Forelimb muscle (tissue), 1 donor: ENCODE results near the gene OLFML3. TPM values are rescaled to one million over a fixed set of nuclear protein-coding genes. Genes with fewer than 3 reads are reported as not detected.
A peak's percentile ranks its signal among the peaks of the same experiment; 100 is the strongest.

Experiments
- DNase-seq: peaks from one replicate; pipeline ENCODE4 v3.0.0-alpha.2; 2013; ENCODE audit warnings: low read depth
- polyA plus RNA-seq: library from polyadenylated mRNA; unstranded; fragments of 120-200 nt; gene quantifications from one replicate; pipeline ENCODE4 v1.2.1, GENCODE V29; 2013; ENCODE audit not compliant: insufficient read length

Gene OLFML3
- polyA plus RNA-seq, 1 donor, result 149 TPM

GRCh38 chr1:113949007-113949406, 30.3 kb upstream of the OLFML3 start:
- no peak for DNase-seq

DNA sequence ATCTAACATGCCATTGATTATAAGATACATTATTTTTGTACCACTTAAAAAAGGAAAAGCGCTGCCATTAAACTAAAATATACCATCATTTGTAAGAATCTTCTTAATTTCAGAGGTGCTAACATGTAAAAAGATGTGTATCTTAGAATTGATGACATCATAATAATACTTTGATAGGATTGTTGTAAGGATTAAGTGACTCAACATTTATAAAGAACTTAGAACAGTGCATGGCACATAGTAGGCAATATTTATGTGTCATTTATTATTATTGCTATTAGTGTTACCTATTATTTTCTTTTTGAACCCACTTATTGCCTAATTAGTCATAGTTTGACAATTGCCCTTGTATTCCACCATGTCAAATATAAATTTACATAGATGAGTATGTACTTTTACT, 28.4 kb upstream of the OLFML3 start:
- no peak for DNase-seq

DNA sequence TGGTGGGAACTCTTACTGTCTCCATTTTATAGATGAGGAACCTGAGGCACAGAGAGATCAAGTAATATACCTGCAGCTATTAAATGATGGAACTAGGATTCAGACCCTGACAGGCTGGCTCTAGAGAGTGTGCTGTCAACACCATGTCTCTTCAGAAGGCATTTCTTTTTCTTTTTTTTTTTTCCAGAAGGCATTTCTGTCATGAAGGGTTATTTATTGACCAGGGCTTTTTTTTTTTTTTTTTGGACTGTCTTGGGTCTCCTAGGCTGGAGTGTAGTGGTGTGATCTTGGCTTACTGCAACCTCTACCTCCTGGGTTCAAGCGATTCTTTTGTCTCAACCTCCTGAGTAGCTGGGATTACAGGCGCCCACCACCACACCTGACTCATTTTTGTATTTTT, 27.6 kb upstream of the OLFML3 start:
- no peak for DNase-seq

DNA sequence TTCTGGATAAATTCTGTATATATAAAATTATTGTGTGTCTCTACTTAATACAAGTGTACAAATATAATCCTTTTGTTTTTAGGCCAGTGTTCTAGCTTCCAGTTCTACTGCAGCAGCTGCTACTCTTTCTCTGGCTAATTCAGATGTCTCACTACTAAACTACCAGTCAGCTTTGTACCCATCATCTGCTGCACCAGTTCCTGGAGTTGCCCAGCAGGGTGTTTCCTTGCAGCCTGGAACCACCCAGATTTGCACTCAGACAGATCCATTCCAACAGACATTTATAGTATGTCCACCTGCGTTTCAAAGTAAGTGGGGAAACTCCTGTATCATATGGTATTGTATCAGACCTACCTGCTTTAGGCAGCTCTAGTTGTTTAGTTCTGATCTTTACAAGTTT, 21.3 kb upstream of the OLFML3 start:
- DNase-seq, result no peak

DNA sequence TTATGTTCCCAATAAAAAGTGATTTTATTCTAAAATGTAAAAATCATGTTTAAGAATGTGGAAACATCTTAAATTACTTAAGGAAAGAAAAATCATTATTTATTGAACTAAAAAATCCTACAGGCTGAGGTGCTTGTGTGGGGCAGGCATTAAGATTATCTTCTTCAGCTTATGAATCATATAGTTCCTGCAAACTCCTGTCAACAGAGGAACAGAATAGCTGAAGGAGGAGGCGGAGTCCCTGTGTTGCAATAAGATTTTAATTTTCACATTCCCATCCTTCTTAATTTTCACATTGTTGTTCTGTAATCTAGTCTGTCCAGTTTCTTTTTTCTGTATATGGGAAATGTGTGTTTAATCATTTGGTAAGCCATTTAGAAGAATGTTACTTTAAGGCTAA, 20.6 kb upstream of the OLFML3 start:
- no peak for DNase-seq

DNA sequence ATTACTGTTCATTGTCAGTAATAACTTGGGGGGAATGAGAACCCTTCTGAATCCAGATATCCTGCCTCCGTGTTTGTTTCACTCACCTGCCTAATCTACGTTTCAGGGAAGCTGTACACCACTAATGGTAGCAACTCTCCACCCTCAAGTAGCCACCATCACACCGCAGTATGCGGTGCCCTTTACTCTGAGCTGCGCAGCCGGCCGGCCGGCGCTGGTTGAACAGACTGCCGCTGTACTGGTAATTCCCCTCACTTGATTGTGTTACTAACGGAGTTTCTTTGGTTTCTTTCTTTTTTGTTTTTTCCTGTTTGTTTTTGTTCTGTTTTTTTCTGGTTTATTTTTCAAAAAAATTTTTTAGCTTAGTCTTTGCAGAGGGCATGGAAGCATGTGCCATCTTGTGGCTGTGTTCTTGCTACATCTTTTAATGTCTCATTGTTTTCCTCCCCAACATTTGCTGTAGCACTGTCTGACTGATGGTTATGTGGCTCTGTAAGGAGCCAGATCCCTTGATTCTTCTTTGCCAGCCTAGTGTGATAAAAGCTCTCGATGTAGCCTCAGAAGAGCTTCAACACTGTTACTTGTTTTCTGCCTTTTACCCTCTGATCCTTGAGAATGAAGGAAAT, 15.9 kb upstream of the OLFML3 start:
- DNase-seq, result no peak

DNA sequence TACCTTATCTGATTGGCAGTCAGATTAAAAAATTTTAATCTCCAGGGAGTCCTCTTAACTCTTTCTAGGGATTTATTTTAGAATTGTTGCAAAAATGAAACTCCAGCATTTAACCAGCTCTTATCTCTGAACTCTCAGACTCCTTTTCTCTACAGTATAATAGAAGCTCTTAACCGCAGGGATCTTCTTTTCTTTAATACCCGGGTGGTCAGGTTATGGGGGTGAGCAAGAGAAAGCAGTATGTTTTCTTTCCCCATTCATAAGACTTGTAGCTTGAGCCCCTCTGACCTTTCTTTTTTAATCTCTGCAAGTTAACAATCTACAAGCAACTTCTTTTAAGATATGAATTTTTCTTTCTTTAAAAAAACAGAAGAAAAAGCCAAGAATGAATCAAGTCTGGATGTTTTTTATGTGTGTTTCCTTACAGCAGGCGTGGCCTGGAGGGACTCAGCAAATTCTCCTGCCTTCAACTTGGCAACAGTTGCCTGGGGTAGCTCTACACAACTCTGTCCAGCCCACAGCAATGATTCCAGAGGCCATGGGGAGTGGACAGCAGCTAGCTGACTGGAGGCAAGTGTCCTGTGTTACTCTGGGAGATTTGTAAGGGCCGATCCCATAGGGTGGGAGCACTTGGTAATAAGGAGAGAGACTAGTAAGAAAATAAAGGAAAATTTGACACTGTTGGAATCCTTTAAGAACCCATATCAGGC, 13.4 kb upstream of the OLFML3 start:
- no peak for DNase-seq

GRCh38 chr1:113972954-113973353, 6.3 kb upstream of the OLFML3 start:
- no peak for DNase-seq

DNA sequence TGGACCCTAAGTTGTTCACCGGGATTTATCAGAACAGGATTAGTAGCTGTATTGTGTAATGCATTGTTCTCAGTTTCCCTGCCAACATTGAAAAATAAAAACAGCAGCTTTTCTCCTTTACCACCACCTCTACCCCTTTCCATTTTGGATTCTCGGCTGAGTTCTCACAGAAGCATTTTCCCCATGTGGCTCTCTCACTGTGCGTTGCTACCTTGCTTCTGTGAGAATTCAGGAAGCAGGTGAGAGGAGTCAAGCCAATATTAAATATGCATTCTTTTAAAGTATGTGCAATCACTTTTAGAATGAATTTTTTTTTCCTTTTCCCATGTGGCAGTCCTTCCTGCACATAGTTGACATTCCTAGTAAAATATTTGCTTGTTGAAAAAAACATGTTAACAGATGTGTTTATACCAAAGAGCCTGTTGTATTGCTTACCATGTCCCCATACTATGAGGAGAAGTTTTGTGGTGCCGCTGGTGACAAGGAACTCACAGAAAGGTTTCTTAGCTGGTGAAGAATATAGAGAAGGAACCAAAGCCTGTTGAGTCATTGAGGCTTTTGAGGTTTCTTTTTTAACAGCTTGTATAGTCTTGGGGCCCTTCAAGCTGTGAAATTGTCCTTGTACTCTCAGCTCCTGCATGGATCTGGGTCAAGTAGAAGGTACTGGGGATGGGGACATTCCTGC, 3.9 kb upstream of the OLFML3 start:
- no peak for DNase-seq

DNA sequence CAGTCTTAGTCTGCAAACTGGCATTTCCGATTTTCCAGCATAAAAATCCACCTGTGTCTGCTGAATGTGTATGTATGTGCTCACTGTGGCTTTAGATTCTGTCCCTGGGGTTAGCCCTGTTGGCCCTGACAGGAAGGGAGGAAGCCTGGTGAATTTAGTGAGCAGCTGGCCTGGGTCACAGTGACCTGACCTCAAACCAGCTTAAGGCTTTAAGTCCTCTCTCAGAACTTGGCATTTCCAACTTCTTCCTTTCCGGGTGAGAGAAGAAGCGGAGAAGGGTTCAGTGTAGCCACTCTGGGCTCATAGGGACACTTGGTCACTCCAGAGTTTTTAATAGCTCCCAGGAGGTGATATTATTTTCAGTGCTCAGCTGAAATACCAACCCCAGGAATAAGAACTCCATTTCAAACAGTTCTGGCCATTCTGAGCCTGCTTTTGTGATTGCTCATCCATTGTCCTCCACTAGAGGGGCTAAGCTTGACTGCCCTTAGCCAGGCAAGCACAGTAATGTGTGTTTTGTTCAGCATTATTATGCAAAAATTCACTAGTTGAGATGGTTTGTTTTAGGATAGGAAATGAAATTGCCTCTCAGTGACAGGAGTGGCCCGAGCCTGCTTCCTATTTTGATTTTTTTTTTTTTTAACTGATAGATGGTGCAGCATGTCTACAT, 2.5 kb upstream of the OLFML3 start:
- no peak for DNase-seq

DNA sequence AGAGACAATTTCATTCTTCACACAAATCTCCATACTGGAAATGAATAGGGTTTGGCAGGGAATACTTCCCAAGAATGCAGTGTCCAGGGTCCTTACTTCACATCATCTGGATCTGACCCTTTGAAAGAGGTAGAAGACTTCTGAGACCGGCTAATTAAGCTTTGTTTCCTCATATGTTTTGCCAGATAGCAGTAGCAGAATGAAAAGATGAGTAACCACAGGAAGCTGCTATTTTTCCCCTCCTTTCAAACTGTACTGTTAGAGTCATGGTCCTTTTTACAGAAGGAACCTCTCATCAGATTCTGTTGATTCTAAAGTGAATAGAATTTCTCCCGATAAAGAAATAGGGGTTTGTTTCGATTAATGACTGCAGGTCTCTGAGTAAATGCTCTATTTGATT, 1.4 kb upstream of the OLFML3 start:
- no peak for DNase-seq

- peak; percentile 38 for DNase-seq
Measured at GRCh38 chr1:113980110-113980509, 836 bp downstream of the OLFML3 start.

GRCh38 chr1:113981962-113982931, 3.0 kb downstream of the OLFML3 start:
- DNase-seq, result peak; percentile 74

GRCh38 chr1:113982949-113983348, 3.7 kb downstream of the OLFML3 start:
- no peak for DNase-seq

DNA sequence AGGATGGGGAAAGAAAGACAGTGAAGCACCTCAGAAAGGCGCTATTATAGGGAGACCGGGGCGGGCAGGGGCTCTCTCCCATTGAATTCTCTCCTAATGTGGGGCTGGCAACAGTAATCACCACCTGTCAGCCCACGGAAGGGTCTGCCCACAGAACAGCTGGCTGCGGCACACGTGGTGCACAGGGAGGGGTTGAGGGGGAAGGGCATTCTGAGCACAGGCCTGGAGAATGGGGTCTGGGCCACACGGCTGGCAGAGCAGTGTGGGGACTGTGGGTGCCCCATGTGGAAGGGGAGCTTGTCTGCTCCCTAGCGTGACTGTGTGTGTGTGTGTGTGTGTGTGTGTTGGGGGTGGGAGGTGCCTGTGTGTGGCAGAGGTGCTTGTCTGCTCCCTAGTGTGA, 4.1 kb downstream of the OLFML3 start:
- no peak for DNase-seq

DNA sequence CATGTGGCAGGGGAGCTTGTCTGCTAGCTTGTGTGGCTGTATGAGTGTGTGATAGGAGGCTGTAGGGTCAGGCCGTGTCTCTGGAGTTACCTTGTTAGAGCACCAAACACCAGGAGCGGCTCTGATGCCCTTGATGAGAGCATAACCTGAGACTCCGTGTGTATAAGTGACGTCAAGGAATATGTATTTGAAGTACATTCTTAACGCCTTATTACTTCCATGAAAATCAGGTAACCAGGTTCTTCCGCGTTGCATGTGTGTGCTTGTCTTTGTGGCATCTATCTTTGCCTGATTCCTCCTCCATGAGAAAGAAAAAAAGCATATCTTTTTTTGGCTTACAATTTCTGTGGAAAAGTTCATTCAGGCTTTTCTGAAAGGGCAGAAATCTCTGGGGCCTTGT, 4.6 kb downstream of the OLFML3 start:
- no peak for DNase-seq

DNA sequence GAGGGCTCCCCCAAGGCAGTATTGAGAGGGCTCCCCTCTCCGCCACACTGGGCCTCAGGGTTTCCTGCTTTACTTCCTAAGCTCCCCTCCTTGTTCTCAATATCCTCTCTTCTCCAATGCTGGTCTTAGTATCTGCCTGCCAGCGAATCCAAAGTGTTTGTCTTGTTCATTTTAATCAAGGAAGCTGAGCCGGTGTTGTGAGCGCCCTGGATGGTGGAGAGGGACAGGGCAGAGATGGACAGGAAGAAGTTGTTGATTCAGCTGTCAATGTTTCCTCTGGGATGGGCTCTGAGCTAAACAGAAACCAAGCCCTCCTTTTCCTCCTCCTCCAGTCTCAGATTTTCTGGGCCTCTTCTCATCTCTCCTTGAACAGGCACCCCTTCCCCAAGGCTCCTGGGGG, 5.4 kb downstream of the OLFML3 start:
- DNase-seq, result no peak

DNA sequence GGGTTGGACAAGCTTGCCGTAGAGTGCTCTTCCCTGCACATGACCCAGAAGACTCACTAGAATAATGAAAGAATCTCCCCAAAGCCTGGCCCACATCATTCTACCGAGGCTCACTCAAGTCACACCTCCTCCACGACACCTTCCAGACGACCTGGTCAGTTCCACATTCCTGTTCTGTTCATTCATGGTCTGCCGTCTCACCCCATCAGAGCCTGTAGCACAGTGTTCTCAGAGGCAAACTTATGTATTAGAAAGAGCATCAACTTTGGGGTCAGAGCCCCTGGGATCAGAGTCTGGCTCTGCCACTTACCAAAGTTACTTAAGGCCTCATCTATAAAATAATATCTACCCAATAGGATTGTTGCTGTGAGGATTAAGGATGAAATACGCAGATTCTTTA, 7.5 kb downstream of the OLFML3 start:
- DNase-seq, result no peak

GRCh38 chr1:113987259-113987658, 8.0 kb downstream of the OLFML3 start:
- DNase-seq, result no peak

- DNase-seq, result no peak
Measured at GRCh38 chr1:113990530-113990929, 11.3 kb downstream of the OLFML3 start.

DNA sequence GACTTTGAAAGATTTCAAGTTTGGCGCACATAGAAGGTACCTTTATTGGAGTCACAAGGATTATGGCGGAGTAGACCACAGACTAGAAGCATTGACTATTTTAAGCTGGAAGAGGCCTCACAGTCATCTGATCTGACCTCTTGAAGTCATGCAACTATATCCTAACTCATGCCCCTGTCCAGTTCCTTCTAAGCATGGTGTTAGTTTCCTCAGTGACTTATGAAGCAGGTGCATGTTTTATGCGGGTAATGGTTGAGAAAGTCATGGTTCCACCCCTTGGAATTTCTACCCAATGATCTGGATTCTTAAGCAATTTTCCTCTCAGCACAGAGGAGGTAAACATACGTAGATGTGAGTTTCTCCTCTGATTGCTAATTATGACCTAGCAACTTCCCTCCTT, 11.7 kb downstream of the OLFML3 start:
- no peak for DNase-seq
